K562 (cell line): ENCODE measurements around the gene POLN. TPM values are rescaled to one million over a fixed set of nuclear protein-coding genes. Genes with fewer than 3 reads are reported as not detected.

Experiments
- ATAC-seq: fragments of 200-7000 bp; cut with Tn5 transposase; 3 replicates; pipeline ENCODE4 v1.9.1; 2020; ENCODE audit warnings: moderate library complexity
- BruUV-seq: library from RNA; stranded (reverse); fragments of 400-500 nt; replicated peaks from 2 replicates; lab custom pipeline; 2021; lab: Mats Ljungman, UMichigan
- CTCF ChIA-PET: fragments of 300-600 bp; formaldehyde crosslinking; extraction: SDS; loops from one replicate; lab custom pipeline; 2021; ENCODE audit warnings: low intra/inter-chr PET ratio; lab: Yijun Ruan, JAX
- POLR2A ChIA-PET: fragments of 300-600, 350-650 bp; sonication (Branson Sonifier 250); formaldehyde crosslinking; extraction: SDS; loops from one replicate; lab custom pipeline; 2021; ENCODE audit warnings: antibody characterized with exemption, inconsistent platforms; lab: Yijun Ruan, JAX
- DNase-seq, 4 experiments: peaks; one replicate each; pipeline versions ENCODE4 v3.0.0 to v3.0.0-alpha.2; 2011 to 2018; ENCODE audit warnings: low spot score in 3 of 4, mixed read lengths in 3 of 4; ENCODE audit errors: extremely low read depth in 1 of 4
- FAIRE-seq: peaks from 2 replicates; lab custom pipeline; 2011; peaks lifted over from hg19 to GRCh38; lab: Jason Lieb, UNC
- H2AFZ ChIP-seq: 2 replicates; pipeline ENCODE4 v1.6.0; 2011; ENCODE audit warnings: low read depth, low read length, control low read depth, inconsistent platforms
- H3K27ac ChIP-seq: fragments of 200-600 bp; 3 replicates; pipeline ENCODE4 v1.8.0; 2011; ENCODE audit warnings: low read depth, mild to moderate bottlenecking, control low read depth, inconsistent platforms, low read length, moderate library complexity, mixed read lengths; ENCODE audit errors: extremely low read depth
- H3K27me3 ChIP-seq, 2 experiments: fragments of 300-600 bp in 1 of 2; 2 replicates in 1 of 2; 3 replicates in 1 of 2; pipeline versions ENCODE4 v1.6.0 to v1.8.0; 2011; ENCODE audit warnings: inconsistent platforms in 2 of 2, low read length in 2 of 2, mild to moderate bottlenecking in 1 of 2, mixed read lengths in 1 of 2, moderate library complexity in 1 of 2; ENCODE audit not compliant: control insufficient read depth in 2 of 2, insufficient read depth in 2 of 2
- H3K36me3 ChIP-seq: fragments of 300-600 bp; 3 replicates; pipeline ENCODE4 v1.8.0; 2011; ENCODE audit warnings: mild to moderate bottlenecking, low read length, inconsistent platforms; ENCODE audit not compliant: control insufficient read depth, insufficient read depth
- H3K4me1 ChIP-seq, 2 experiments: fragments of 200-600 bp in 1 of 2; replicated peaks in 1 of 2; 2 replicates in 1 of 2; 3 replicates in 1 of 2; pipeline versions ENCODE4 v1.5.1 to v1.8.0; 2011; ENCODE audit warnings: inconsistent platforms in 2 of 2, low read length in 2 of 2, mild to moderate bottlenecking in 1 of 2, mixed read lengths in 1 of 2, moderate library complexity in 1 of 2; ENCODE audit not compliant: control insufficient read depth in 2 of 2, insufficient read depth in 2 of 2
- H3K4me2 ChIP-seq: 2 replicates; pipeline ENCODE4 v1.6.1; 2011; ENCODE audit warnings: low read length, control low read depth, inconsistent platforms, mixed read lengths; ENCODE audit not compliant: insufficient read depth
- H3K4me3 ChIP-seq: fragments of 200-600 bp; sonication (generic), shearing (Covaris generic); 2 replicates; pipeline ENCODE4 v1.5.1; 2016; ENCODE audit warnings: control low read depth, inconsistent platforms
- H3K79me2 ChIP-seq: fragments of 200-600 bp; 3 replicates; pipeline ENCODE4 v1.8.0; 2011; ENCODE audit warnings: low read length, inconsistent platforms; ENCODE audit not compliant: control insufficient read depth, insufficient read depth
- H3K9ac ChIP-seq, 2 experiments: 2 replicates each; pipeline versions ENCODE4 v1.6.0 to v1.6.1; 2011; ENCODE audit warnings: low read depth in 2 of 2, low read length in 2 of 2, control low read depth in 1 of 2, inconsistent platforms in 1 of 2, mild to moderate bottlenecking in 1 of 2, mixed read lengths in 1 of 2; ENCODE audit not compliant: insufficient read depth in 1 of 2
- H3K9me1 ChIP-seq: one replicate; pipeline ENCODE4 v1.6.0; 2011; ENCODE audit warnings: inconsistent platforms, mild to moderate bottlenecking, low read length, moderate library complexity; ENCODE audit not compliant: control insufficient read depth, insufficient read depth
- H3K9me3 ChIP-seq: replicated peaks from 2 replicates; pipeline ENCODE4 v1.5.1; 2011; ENCODE audit warnings: low read depth, low read length, inconsistent platforms; ENCODE audit not compliant: control insufficient read depth, insufficient read depth
- H4K20me1 ChIP-seq: replicated peaks from 2 replicates; pipeline ENCODE4 v1.6.1; 2011; ENCODE audit warnings: low read length, inconsistent platforms, mixed read lengths; ENCODE audit not compliant: control insufficient read depth, insufficient read depth
- NFYB ChIP-seq: IDR thresholded peaks from 2 replicates; pipeline ENCODE4 v1.6.1; 2011; ENCODE audit warnings: mild to moderate bottlenecking, moderate library complexity; ENCODE audit not compliant: insufficient read length; ENCODE audit errors: extremely low read depth
- POLR2G ChIP-seq: fragments of 200-400 bp; formaldehyde crosslinking; IDR thresholded peaks from 2 replicates; pipeline ENCODE4 v1.6.1; 2017; ENCODE audit warnings: low read depth, mild to moderate bottlenecking, antibody characterized with exemption, low read length, moderate library complexity
- TCF7 ChIP-seq: sonication (generic); IDR thresholded peaks from 2 replicates; pipeline ENCODE4 v1.6.1; 2016; ENCODE audit warnings: antibody characterized with exemption, borderline replicate concordance
- ZBTB43 ChIP-seq: sonication (generic); formaldehyde crosslinking; IDR thresholded peaks from 2 replicates; pipeline ENCODE4 v1.8.0; 2023; ENCODE audit warnings: mild to moderate bottlenecking, missing genetic modification reagents
- ZC3H11A ChIP-seq: IDR thresholded peaks from 2 replicates; pipeline ENCODE4 v1.6.1; 2012; ENCODE audit warnings: low read depth, low read length, improper control_type of control experiment
- ZNF717 ChIP-seq: fragments of 250-450 bp; sonication (Bioruptor Pico); IDR thresholded peaks from 2 replicates; pipeline ENCODE4 v1.5.0; 2021
- ZNF740 ChIP-seq, 3 experiments: fragments of 200-800 bp in 1 of 3; sonication (Bioruptor generic) in 1 of 3; sonication (generic) in 1 of 3; formaldehyde crosslinking in 1 of 3; IDR thresholded peaks; 2 replicates each; pipeline versions ENCODE4 v1.6.1 to v1.8.0; 2016 to 2022; ENCODE audit warnings: mild to moderate bottlenecking in 2 of 3, missing compliant biosample characterization in 2 of 3, missing genetic modification characterization in 2 of 3, missing genetic modification reagents in 1 of 3
- WGBS: fragments of 100-300 bp; shearing (Covaris generic); methylation state at CpG from one replicate; pipeline ENCODE4 v1.1.6; 2016; ENCODE audit warnings: low coverage, mixed read lengths; ENCODE audit not compliant: insufficient coverage; ENCODE audit errors: missing lambda C conversion rate; 5-methylcytosine and 5-hydroxymethylcytosine counted together
- in situ Hi-C: fragments of 300-500 bp; cut with MboI; formaldehyde crosslinking; loops from 4 replicates; pipeline ENCODE4 v1.15.0; 2018; ENCODE audit warnings: inconsistent platforms, mixed read lengths
- intact Hi-C: fragments of 100-400 bp; cut with micrococcal nuclease; formaldehyde crosslinking; loops from 2 replicates; pipeline ENCODE4 v1.14.2; 2022
- polyA plus RNA-seq, 8 experiments: library from polyadenylated mRNA; depleted of rRNA in 4 of 8; stranded (reverse) in 5 of 8; unstranded in 3 of 8; fragments of >200 nt; fragmentation: Nextera tagmentation in 2 of 8; fragmentation: Illumina TruSeq in 1 of 8; extraction: Ambion mirVana in 2 of 8; extraction: Trizol in 1 of 8; gene quantifications; 2 replicates each; pipeline versions ENCODE4 v1.2.1 to v1.2.3, GENCODE V29; 2011 to 2014; ENCODE audit warnings: inconsistent platforms in 1 of 8, missing spikeins in 1 of 8
- total RNA-seq, 7 experiments: library from RNA; depleted of rRNA in 6 of 7; stranded (reverse); fragments of >200 nt in 6 of 7; fragmentation: Illumina TruSeq in 2 of 7; extraction: Trizol in 2 of 7; gene quantifications; 2 replicates each; pipeline versions ENCODE4 v1.2.1 to v1.2.3, GENCODE V29; 2011 to 2021; ENCODE audit warnings: low replicate concordance in 1 of 7

The POLN gene
- total and polyA plus RNA-seq, 9 of the 15 experiments (the other 6 are each of a cell fraction or from before 2014, with no cell fraction given): 0.08 to 0.91 (median 0.32) TPM

- Histone ChIP-seq H3K4me1 (peaks cover 5 to 76% of the 10 kb centered on the region in 2 experiments; a peak in 4 of 5 replicates), H4K20me1 (no peaks in the 10 kb centered on the region), H3K27ac (no peak overlapping the region), H3K9ac (peak overlapping the region in 1 of 2 experiments; percentile 10; a peak in 1 of 4 replicates), H3K9me1 (no peaks in the 10 kb centered on the region), H3K79me2 (peaks cover 4% of the 10 kb centered on the region), H3K9me3 (no peaks in the 10 kb centered on the region), H3K27me3 (no peaks in the 10 kb centered on the region), H3K4me3 (no peak overlapping the region), H3K36me3 (no peaks in the 10 kb centered on the region), H3K4me2 (no peak overlapping the region), H2AFZ (no peak overlapping the region)
- in situ Hi-C loops: no loop called here
- 76% methylated on average over 17 of the region's 19 CpGs for WGBS
- no peak for DNase-seq
- POLR2A ChIA-PET: interaction anchor here (0.6 to 1.3 kb wide), 4 partner anchors 9 to 20 kb away, joined by 3 to 5 read pairs (median 3); partner anchors contain the start of gene MXD4
- intact Hi-C loops: loop anchor here (10.0 kb wide), 1 partner anchor 168 kb away; the partner anchor contains the start of genes CFAP99 and ZFYVE28
- no peak for FAIRE-seq
- CTCF ChIA-PET: no interaction called here
- ATAC-seq: no peak
- no peak for TF ChIP-seq ZNF717
- no peak for TF ChIP-seq TCF7
- TF ChIP-seq ZC3H11A: no peak
- TF ChIP-seq NFYB: no peak
- TF ChIP-seq POLR2G: 0 out of 2 replicates have a peak, but pooled peaks have one; percentile 39
- TF ChIP-seq ZBTB43 (CRISPR knock-in tag): no peak
- no peak for TF ChIP-seq ZNF740 (CRISPR knock-in tag; IDR thresholded peaks at IDR 0.05)
- TF ChIP-seq ZNF740 (tag; IDR thresholded peaks at IDR 0.05): no peak
- no TSS peak for BruUV-seq
Measured at GRCh38 chr4:2246384-2247127, 4.6 kb upstream of the POLN start.
